CD4-positive, alpha-beta T cell treated with Interleukin-15 for 4 hours (primary cell): ENCODE data around the gene RTBDN.
A peak's percentile ranks its signal among the peaks of the same experiment; 100 is the strongest.

Experiments
- DNase-seq: peaks from one replicate; pipeline ENCODE4 v3.0.0-alpha.2; 2020; ENCODE audit warnings: low spot score

RTBDN gene

DNA sequence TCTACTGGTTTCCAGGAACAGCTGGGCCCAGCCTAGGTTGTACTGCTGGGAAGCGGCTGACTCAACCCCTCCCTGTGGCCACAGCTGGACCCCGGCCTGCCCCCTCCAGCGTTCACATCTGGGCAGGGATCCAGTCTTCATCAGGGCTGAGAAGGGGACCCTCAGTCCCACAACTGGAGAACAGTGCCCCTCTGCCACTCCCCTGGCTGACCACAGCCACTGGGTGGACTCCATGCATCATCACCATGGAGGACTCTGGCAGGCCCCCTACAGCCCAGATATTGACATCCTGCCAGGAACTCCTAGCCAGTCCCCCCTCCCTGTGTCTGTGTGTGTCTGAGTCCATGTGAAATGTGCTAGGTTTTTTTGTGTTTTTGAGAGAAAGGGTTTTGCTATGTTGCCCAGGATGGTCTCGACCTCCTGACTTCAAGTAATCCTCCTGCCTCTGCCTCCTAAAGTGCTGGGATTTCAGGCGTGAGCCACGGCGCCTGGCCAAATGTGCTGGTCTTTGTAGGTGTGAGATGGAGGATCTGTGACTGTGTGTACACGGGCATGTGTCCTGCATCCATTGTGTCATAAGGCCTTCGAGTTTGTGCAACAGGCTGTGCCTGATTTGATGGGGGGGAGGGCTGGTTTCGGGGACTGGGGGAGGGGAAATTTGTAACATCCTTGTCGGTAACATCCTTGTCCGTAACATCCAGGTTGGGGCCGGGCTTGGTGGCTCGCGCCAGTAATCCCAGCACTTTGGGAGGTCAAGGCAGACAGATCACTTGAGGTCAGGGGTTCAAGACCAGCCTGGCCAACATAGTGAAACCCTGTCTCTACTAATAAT is 55.0 kb downstream of the RTBDN start:
- DNase-seq, result no peak

DNA sequence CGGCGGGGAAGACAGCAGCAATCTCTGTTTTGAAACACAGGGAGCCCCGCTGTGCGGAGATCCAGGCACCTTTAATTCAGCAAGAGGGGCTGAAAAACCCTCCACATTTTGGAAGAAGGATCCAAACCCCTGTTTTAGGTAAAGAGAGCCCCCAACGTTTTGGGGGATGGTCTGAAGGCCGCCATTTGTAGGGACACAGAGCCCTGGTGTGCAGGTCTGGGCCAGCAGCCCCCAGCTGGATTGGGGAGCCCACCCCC is 55.5 kb downstream of the RTBDN start:
- DNase-seq, result no peak

DNA sequence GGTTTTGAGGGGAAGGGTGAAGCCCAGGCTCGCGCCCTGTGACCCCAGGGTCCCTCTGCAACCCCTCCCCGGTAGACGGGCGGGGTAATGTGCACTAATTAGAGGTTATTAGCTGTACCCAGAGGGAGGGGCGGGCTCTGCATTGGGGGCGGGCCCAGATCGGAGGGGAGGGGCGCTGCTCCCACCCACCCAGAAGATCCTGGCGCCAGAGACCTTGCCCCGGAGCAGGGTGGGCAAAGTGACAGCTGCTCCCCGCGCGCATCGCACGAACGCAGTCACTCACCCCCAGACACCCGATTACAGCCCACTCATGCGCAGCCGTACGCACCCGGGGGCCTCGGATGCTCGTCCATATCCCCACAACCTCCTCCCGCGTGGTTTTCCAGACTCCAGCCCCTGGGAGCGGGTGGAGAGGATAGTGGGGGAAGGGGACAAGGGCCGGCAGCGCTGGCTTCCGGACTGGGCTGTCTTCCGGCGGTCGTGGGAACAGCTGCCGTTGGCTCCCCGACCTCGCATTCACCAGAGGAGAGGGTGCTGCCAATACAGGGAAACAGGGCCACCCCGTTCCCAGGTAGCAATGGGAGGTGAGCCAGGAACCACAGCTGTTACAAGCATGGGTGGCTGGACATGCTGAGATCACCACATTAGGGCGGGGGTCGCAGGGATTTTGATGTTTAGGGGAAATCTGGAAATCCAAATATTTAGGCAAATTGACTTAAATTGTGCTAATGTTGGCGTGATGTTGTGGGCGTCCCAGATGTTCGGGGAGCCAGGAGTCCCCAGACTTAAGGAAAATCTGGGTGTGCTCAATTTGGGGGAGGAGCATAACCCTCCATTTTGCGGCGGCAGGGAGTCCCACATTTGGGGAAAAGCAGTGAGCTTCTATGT is 56.1 kb downstream of the RTBDN start:
- DNase-seq, result peak; percentile 41

DNA sequence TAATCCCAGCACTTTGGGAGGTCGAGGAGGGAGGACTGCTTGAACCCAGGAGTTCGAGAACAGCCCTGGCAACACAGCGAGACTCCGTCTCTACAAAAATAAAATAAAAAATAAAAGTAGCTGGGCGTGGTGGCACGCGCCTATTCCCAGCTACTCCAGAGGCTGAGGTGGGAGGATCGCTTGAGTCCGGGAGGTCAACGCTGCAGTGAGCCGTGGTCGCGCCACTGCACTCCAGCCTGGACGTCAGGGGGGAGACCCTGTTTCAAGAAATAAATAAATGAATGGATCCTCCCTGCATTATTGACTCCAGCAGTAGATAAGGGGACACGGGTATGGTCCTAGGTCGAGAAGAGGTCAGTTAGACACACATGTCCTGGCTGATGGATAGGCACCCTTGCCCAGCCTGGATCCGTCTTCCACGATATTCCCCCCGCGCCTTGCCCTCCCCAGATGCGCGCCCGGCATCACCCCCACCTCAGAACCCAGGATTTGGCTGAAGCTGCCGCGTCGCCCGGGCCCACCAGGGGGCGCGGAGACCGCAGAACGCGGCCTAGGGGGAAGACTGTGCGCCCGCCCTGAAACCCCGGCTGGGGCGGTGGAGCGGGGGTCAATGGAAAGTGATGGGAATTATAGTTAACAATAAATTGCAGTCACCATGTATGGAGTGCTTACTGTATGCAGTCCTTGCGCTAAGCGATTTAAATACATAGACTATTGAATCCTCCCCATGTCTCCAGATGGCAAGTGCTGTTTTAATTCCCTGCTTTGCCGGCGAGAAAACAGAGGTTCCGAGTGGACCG is 57.0 kb downstream of the RTBDN start:
- DNase-seq, result peak; percentile 82
